Endothelial cell of umbilical vein (primary cell): ENCODE data around the gene TMEM182. TPM values are rescaled to one million over a fixed set of nuclear protein-coding genes. Genes with fewer than 3 reads are reported as not detected.

ENCODE experiments used
- BruUV-seq: library from RNA; stranded (reverse); fragments of 400-500 nt; replicated peaks from 2 replicates; lab custom pipeline; 2021; lab: Mats Ljungman, UMichigan
- CTCF ChIA-PET: fragments of 300-600, 350-600 bp; sonication (Branson Sonifier 250); formaldehyde crosslinking; loops from one replicate; lab custom pipeline; 2021; ENCODE audit warnings: antibody characterized with exemption, inconsistent platforms; lab: Charles Lee
- POLR2A ChIA-PET: fragments of 300-600, 350-600 bp; sonication (Branson Sonifier 250); formaldehyde crosslinking; loops from one replicate; lab custom pipeline; 2021; ENCODE audit warnings: antibody characterized with exemption, inconsistent platforms; lab: Charles Lee
- DNase-seq: peaks from one replicate; pipeline ENCODE4 v3.0.0-alpha.2; 2011; ENCODE audit warnings: low read depth, low spot score
- FAIRE-seq: peaks from 2 replicates; lab custom pipeline; 2011; peaks lifted over from hg19 to GRCh38; lab: Jason Lieb, UNC
- H2AFZ ChIP-seq: 2 replicates; pipeline ENCODE4 v1.6.0; 2012; ENCODE audit warnings: low read depth, low read length, control low read depth, inconsistent platforms
- H3K27ac ChIP-seq: 2 replicates; pipeline ENCODE4 v1.5.1; 2011; ENCODE audit warnings: low read depth, mild to moderate bottlenecking, control low read depth, low read length, moderate library complexity; ENCODE audit not compliant: insufficient read depth
- H3K27me3 ChIP-seq, 2 experiments: 2 replicates each; pipeline versions ENCODE4 v1.6.0 to v1.6.1; 2011; ENCODE audit warnings: low read length in 2 of 2, mixed read lengths in 1 of 2; ENCODE audit not compliant: control insufficient read depth in 2 of 2, insufficient read depth in 2 of 2
- H3K36me3 ChIP-seq, 2 experiments: 2 replicates in 1 of 2; 3 replicates in 1 of 2; pipeline ENCODE4 v1.5.1; 2011; ENCODE audit warnings: low read length in 2 of 2, mild to moderate bottlenecking in 1 of 2, moderate library complexity in 1 of 2; ENCODE audit not compliant: control insufficient read depth in 2 of 2, insufficient read depth in 2 of 2; ENCODE audit errors: extremely low read depth in 1 of 2
- H3K4me1 ChIP-seq: 3 replicates; pipeline ENCODE4 v1.5.1; 2011; ENCODE audit warnings: mild to moderate bottlenecking, low read length; ENCODE audit not compliant: control insufficient read depth, insufficient read depth; ENCODE audit errors: extremely low read depth
- H3K4me2 ChIP-seq: 2 replicates; pipeline ENCODE4 v1.6.1; 2011; ENCODE audit warnings: low read length, control low read depth, mixed read lengths; ENCODE audit not compliant: insufficient read depth
- H3K4me3 ChIP-seq, 3 experiments: fragments of 200-600 bp in 1 of 3; sonication (generic), shearing (Covaris generic) in 1 of 3; replicated peaks in 1 of 3; 2 replicates each; pipeline ENCODE4 v1.5.1; 2011 to 2016; ENCODE audit warnings: control low read depth in 3 of 3, low read length in 3 of 3, mild to moderate bottlenecking in 2 of 3, inconsistent platforms in 1 of 3, low read depth in 1 of 3, moderate library complexity in 1 of 3; ENCODE audit not compliant: insufficient read depth in 1 of 3
- H3K79me2 ChIP-seq: 2 replicates; pipeline ENCODE4 v1.6.0; 2012; ENCODE audit warnings: low read length, inconsistent platforms; ENCODE audit not compliant: control insufficient read depth, insufficient read depth
- H3K9ac ChIP-seq: replicated peaks from 2 replicates; pipeline ENCODE3; 2011; ENCODE audit warnings: low read length, control low read depth; ENCODE audit not compliant: insufficient read depth; ENCODE audit errors: extremely low read depth
- H3K9me1 ChIP-seq: replicated peaks from 3 replicates; pipeline ENCODE4 v1.6.0; 2011; ENCODE audit warnings: mild to moderate bottlenecking, low read length; ENCODE audit not compliant: control insufficient read depth, insufficient read depth; ENCODE audit errors: extremely low read depth
- H3K9me3 ChIP-seq: replicated peaks from 2 replicates; pipeline ENCODE4 v1.5.1; 2012; ENCODE audit warnings: low read length, inconsistent platforms; ENCODE audit not compliant: control insufficient read depth, insufficient read depth
- H4K20me1 ChIP-seq: replicated peaks from 2 replicates; pipeline ENCODE3; 2011; ENCODE audit warnings: mild to moderate bottlenecking, low read length; ENCODE audit not compliant: control insufficient read depth, insufficient read depth; ENCODE audit errors: extremely low read depth
- EZH2 ChIP-seq: IDR thresholded peaks from 2 replicates; pipeline ENCODE4 v1.6.1; 2012; ENCODE audit warnings: borderline replicate concordance, low read depth, mild to moderate bottlenecking, moderate library complexity, low read length, inconsistent platforms; ENCODE audit not compliant: severe bottlenecking
- FOS ChIP-seq: IDR thresholded peaks from 2 replicates; pipeline ENCODE4 v1.6.1; 2011; ENCODE audit warnings: mild to moderate bottlenecking, low read length, moderate library complexity, borderline replicate concordance; ENCODE audit not compliant: insufficient read depth
- GATA2 ChIP-seq: IDR thresholded peaks from 2 replicates; pipeline ENCODE4 v1.7.0; 2011; ENCODE audit warnings: low read depth, mild to moderate bottlenecking, moderate library complexity, mixed read lengths, low read length; ENCODE audit not compliant: insufficient read length, insufficient read depth
- JUN ChIP-seq: IDR thresholded peaks from 2 replicates; pipeline ENCODE4 v1.6.1; 2011; ENCODE audit warnings: borderline replicate concordance, low read depth; ENCODE audit not compliant: insufficient read length, insufficient read depth
- MYC ChIP-seq: IDR thresholded peaks from one replicate; pipeline ENCODE4 v1.6.1; 2011; ENCODE audit warnings: mild to moderate bottlenecking, low read depth, low read length
- POLR2A ChIP-seq: IDR thresholded peaks from 2 replicates; pipeline ENCODE4 v1.6.1; 2012; ENCODE audit warnings: low read depth, mild to moderate bottlenecking, control low read depth, low read length
- POLR2AphosphoS5 ChIP-seq: IDR thresholded peaks from 2 replicates; pipeline ENCODE4 v1.6.1; 2012; ENCODE audit warnings: low read depth, mild to moderate bottlenecking, control low read depth, low read length, moderate library complexity; ENCODE audit not compliant: insufficient read depth
- dilution Hi-C: fragments of 300-500 bp; cut with MboI; formaldehyde crosslinking; loops from one replicate; pipeline ENCODE4 v1.15.0; 2019; ENCODE audit warnings: low sequenced_read_pairs; ENCODE audit not compliant: extremely low pct_ligation_motif_present
- intact Hi-C: fragments of 100-400 bp; cut with micrococcal nuclease; formaldehyde crosslinking; loops from one replicate; pipeline ENCODE4 v1.10.0; 2022
- polyA plus RNA-seq, 4 experiments: library from polyadenylated mRNA; depleted of rRNA in 3 of 4; stranded (reverse) in 3 of 4; unstranded in 1 of 4; fragments of >200 nt; gene quantifications; 2 replicates each; pipeline versions ENCODE4 v1.2.1 to v1.2.3, GENCODE V29; 2011 to 2012; ENCODE audit warnings: missing spikeins in 1 of 4
- total RNA-seq: library from RNA; stranded (reverse); gene quantifications from 2 replicates; pipeline ENCODE4 v1.2.3, GENCODE V29; 2021
- TF ChIP-seq, protein P1 (sequence below), 2 donors: IDR thresholded peaks; 1 replicate in 1 of 2; 2 replicates in 1 of 2; pipeline ENCODE4 v1.5.1; 2011; ENCODE audit warnings: low read length in 2 of 2, mild to moderate bottlenecking in 2 of 2, moderate library complexity in 2 of 2, control low read depth in 1 of 2, inconsistent platforms in 1 of 2, low read depth in 1 of 2; ENCODE audit not compliant: insufficient read depth in 1 of 2; ENCODE audit errors: extremely low read depth in 1 of 2
- TF ChIP-seq, protein P2 (sequence below): IDR thresholded peaks from 2 replicates; pipeline ENCODE4 v1.6.1; 2011; ENCODE audit not compliant: insufficient read depth, insufficient read length

The TMEM182 gene
- total and polyA plus RNA-seq, 2 donors (not counting 3 experiments of a cell fraction or from before 2014, with no cell fraction given) = 0.69 to 0.95 TPM

DNA sequence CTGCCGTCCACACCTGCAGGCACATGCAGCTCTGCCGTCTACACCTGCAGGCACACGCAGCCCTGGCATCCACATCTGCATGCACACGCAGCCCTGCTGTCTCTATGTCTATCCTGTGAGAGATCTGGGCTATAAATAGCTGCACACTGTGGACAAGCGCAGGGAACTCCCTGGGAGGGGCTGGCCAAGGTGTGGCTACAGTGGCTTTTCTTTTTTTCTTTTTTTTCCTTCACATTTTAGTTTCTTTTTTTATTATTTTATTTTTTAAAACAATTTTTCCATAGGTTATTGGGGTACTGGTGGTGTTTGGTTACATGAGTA, 42.0 kb downstream of the TMEM182 start:
- H3K27ac ChIP-seq = no peak overlapping the region
- no peak overlapping the region for H3K9ac ChIP-seq
- no peaks in the 10 kb centered on the region for H3K79me2 ChIP-seq
- H3K4me3 ChIP-seq = no peak overlapping the region
- BruUV-seq = no TSS peak
- H2AFZ ChIP-seq = no peak overlapping the region
- no peaks in the 10 kb centered on the region for H3K4me1 ChIP-seq
- no peaks in the 10 kb centered on the region for H4K20me1 ChIP-seq
- ChIA-PET CTCF (interaction anchor here (8.9 kb wide), 1 partner anchor 50 kb away, joined by 311 read pairs; no protein-coding TSS in a partner anchor), POLR2A (no interaction called here)
- intact Hi-C loops = loop anchor here (10.0 kb wide), 1 partner anchor 189 kb away; the partner anchor contains the start of gene SLC9A2
- TF ChIP-seq, protein P1, sequence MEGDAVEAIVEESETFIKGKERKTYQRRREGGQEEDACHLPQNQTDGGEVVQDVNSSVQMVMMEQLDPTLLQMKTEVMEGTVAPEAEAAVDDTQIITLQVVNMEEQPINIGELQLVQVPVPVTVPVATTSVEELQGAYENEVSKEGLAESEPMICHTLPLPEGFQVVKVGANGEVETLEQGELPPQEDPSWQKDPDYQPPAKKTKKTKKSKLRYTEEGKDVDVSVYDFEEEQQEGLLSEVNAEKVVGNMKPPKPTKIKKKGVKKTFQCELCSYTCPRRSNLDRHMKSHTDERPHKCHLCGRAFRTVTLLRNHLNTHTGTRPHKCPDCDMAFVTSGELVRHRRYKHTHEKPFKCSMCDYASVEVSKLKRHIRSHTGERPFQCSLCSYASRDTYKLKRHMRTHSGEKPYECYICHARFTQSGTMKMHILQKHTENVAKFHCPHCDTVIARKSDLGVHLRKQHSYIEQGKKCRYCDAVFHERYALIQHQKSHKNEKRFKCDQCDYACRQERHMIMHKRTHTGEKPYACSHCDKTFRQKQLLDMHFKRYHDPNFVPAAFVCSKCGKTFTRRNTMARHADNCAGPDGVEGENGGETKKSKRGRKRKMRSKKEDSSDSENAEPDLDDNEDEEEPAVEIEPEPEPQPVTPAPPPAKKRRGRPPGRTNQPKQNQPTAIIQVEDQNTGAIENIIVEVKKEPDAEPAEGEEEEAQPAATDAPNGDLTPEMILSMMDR (IDR thresholded peaks at IDR 0.05; ENCODE audit: extremely low read depth in 1 of 2, insufficient read depth in 1 of 2, low read depth in 1 of 2, low read length in 2 of 2) = no peak
- no peak for TF ChIP-seq FOS
- no peak for TF ChIP-seq JUN
- TF ChIP-seq POLR2AphosphoS5 = no peak
- TF ChIP-seq MYC = no peak
- TF ChIP-seq GATA2 = no peak
- TF ChIP-seq POLR2A = no peak
- TF ChIP-seq, protein P2, sequence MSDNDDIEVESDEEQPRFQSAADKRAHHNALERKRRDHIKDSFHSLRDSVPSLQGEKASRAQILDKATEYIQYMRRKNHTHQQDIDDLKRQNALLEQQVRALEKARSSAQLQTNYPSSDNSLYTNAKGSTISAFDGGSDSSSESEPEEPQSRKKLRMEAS = no peak
- no peak for TF ChIP-seq EZH2
- FAIRE-seq (no peak), DNase-seq (no peak)
- H3K36me3 ChIP-seq = no peaks in the 10 kb centered on the region
- H3K4me2 ChIP-seq = no peak overlapping the region
- no peaks in the 10 kb centered on the region for H3K9me1 ChIP-seq
- dilution Hi-C loops = no loop called here
- H3K9me3 ChIP-seq = no peaks in the 10 kb centered on the region
- H3K27me3 ChIP-seq = no peaks in the 10 kb centered on the region
